ENCODE measurements around the gene ACSM6.

DNA sequence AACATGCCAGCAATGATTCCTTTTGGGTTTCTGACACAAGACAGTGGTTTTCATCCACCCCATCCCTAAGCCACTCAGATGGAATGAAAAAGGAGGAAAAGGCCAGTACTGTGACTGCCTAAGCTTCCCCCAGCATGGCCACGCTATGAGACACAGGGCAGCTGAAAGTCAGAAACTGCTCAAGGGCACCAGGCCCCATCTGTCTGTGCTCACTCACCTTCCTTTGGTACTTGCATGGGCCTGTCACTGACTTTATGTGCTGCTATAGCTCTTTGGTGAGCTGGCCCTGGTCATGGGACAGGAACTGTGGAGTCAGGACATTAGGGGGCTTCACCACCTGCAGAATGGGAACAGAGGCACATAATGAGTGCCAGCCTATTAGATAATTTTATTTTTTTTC is 21.2 kb upstream of the ACSM6 start:
- TF ChIP-seq, protein P1, sequence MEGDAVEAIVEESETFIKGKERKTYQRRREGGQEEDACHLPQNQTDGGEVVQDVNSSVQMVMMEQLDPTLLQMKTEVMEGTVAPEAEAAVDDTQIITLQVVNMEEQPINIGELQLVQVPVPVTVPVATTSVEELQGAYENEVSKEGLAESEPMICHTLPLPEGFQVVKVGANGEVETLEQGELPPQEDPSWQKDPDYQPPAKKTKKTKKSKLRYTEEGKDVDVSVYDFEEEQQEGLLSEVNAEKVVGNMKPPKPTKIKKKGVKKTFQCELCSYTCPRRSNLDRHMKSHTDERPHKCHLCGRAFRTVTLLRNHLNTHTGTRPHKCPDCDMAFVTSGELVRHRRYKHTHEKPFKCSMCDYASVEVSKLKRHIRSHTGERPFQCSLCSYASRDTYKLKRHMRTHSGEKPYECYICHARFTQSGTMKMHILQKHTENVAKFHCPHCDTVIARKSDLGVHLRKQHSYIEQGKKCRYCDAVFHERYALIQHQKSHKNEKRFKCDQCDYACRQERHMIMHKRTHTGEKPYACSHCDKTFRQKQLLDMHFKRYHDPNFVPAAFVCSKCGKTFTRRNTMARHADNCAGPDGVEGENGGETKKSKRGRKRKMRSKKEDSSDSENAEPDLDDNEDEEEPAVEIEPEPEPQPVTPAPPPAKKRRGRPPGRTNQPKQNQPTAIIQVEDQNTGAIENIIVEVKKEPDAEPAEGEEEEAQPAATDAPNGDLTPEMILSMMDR (IDR thresholded peaks at IDR 0.05), result no peak
- no peak for TF ChIP-seq POLR2AphosphoS5 (IDR thresholded peaks at IDR 0.05)

All from breast epithelium (tissue), 3 donors.